CD14-positive monocyte (primary cell): ENCODE results near the gene INIP. TPM values are rescaled to one million over a fixed set of nuclear protein-coding genes. Genes with fewer than 3 reads are reported as not detected.

Source experiments
- DNase-seq, 3 donors: peaks; one replicate each; pipeline ENCODE4 v3.0.0-alpha.2; 2011 to 2022
- H2AFZ ChIP-seq: 2 replicates; pipeline ENCODE4 v1.6.0; 2012; ENCODE audit warnings: mild to moderate bottlenecking, low read depth, low read length, inconsistent platforms; ENCODE audit not compliant: insufficient read depth, poor library complexity, severe bottlenecking
- H3K27ac ChIP-seq, 2 donors: 1 replicate in 1 of 2; 2 replicates in 1 of 2; pipeline ENCODE4 v1.5.1; 2012 to 2013; ENCODE audit warnings: low read length in 2 of 2, control low read depth in 1 of 2, inconsistent platforms in 1 of 2, low read depth in 1 of 2, mild to moderate bottlenecking in 1 of 2
- H3K27me3 ChIP-seq, 2 donors: one replicate each; pipeline versions ENCODE4 v1.6.0 to v1.6.1; 2011 to 2013; ENCODE audit warnings: low read length in 2 of 2; ENCODE audit not compliant: control insufficient read depth in 2 of 2, insufficient read depth in 2 of 2
- H3K36me3 ChIP-seq, 2 donors: replicated peaks in 1 of 2; 1 replicate in 1 of 2; 2 replicates in 1 of 2; pipeline versions ENCODE4 v1.5.1 to v1.6.1; 2012 to 2013; ENCODE audit warnings: low read length in 2 of 2, control low read depth in 1 of 2, inconsistent platforms in 1 of 2, mild to moderate bottlenecking in 1 of 2; ENCODE audit not compliant: insufficient read depth in 2 of 2, control insufficient read depth in 1 of 2
- H3K4me1 ChIP-seq, 2 donors: 1 replicate in 1 of 2; 2 replicates in 1 of 2; pipeline versions ENCODE4 v1.5.1 to v1.6.1; 2012 to 2013; ENCODE audit warnings: low read length in 2 of 2, control low read depth in 1 of 2, inconsistent platforms in 1 of 2, mild to moderate bottlenecking in 1 of 2, moderate library complexity in 1 of 2; ENCODE audit not compliant: insufficient read depth in 2 of 2, control insufficient read depth in 1 of 2
- H3K4me2 ChIP-seq: replicated peaks from 2 replicates; pipeline ENCODE3; 2012; ENCODE audit warnings: low read length, moderate library complexity, mild to moderate bottlenecking; ENCODE audit not compliant: poor library complexity, severe bottlenecking; ENCODE audit errors: extremely low read depth
- H3K4me3 ChIP-seq, 3 experiments: fragments of 200-600 bp in 1 of 3; sonication (generic) in 1 of 3; replicated peaks in 1 of 3; 1 replicate in 2 of 3; 2 replicates in 1 of 3; pipeline ENCODE4 v1.5.1; 2011 to 2013; ENCODE audit warnings: low read length in 3 of 3, mild to moderate bottlenecking in 3 of 3, control low read depth in 2 of 3, low read depth in 2 of 3, inconsistent platforms in 1 of 3, moderate library complexity in 1 of 3
- H3K79me2 ChIP-seq: 2 replicates; pipeline ENCODE4 v1.6.0; 2012; ENCODE audit warnings: mild to moderate bottlenecking, control low read depth, inconsistent platforms, low read length, moderate library complexity; ENCODE audit not compliant: insufficient read depth
- H3K9ac ChIP-seq: 2 replicates; pipeline ENCODE4 v1.6.0; 2017; ENCODE audit warnings: low read length, mild to moderate bottlenecking; ENCODE audit not compliant: insufficient read depth, poor library complexity, severe bottlenecking
- H3K9me3 ChIP-seq, 2 donors: replicated peaks in 1 of 2; 1 replicate in 1 of 2; 2 replicates in 1 of 2; pipeline versions ENCODE4 v1.5.1 to v1.6.1; 2012 to 2013; ENCODE audit warnings: low read length in 2 of 2, control low read depth in 1 of 2; ENCODE audit not compliant: control insufficient read depth in 1 of 2, insufficient read depth in 1 of 2
- H4K20me1 ChIP-seq: 2 replicates; pipeline ENCODE4 v1.6.0; 2012; ENCODE audit warnings: mild to moderate bottlenecking, low read length, control low read depth, moderate library complexity; ENCODE audit not compliant: insufficient read depth
- H3K27ac Mint-ChIP-seq, 7 donors: one replicate each; pipeline ENCODE4 v1.8.0; 2020; ENCODE audit warnings: mild to moderate bottlenecking in 7 of 7, mixed read lengths in 7 of 7, moderate library complexity in 6 of 7, inconsistent platforms in 2 of 7
- H3K27me3 Mint-ChIP-seq, 3 donors: one replicate each; pipeline ENCODE4 v1.8.0; 2021 to 2022; ENCODE audit warnings: low read depth in 3 of 3, mild to moderate bottlenecking in 3 of 3, mixed read lengths in 3 of 3, moderate library complexity in 3 of 3, inconsistent platforms in 1 of 3
- H3K36me3 Mint-ChIP-seq, 2 donors: one replicate each; pipeline ENCODE4 v1.8.0; 2020; ENCODE audit warnings: mixed read lengths in 2 of 2, inconsistent platforms in 1 of 2, mild to moderate bottlenecking in 1 of 2
- H3K4me1 Mint-ChIP-seq: one replicate; pipeline ENCODE4 v1.8.0; 2020; ENCODE audit warnings: mild to moderate bottlenecking, mixed read lengths
- H3K4me3 Mint-ChIP-seq, 2 donors: one replicate each; pipeline ENCODE4 v1.8.0; 2020; ENCODE audit warnings: mild to moderate bottlenecking in 2 of 2, mixed read lengths in 2 of 2, moderate library complexity in 1 of 2
- H3K9me3 Mint-ChIP-seq, 7 donors: one replicate each; pipeline ENCODE4 v1.8.0; 2020 to 2022; ENCODE audit warnings: mixed read lengths in 7 of 7, mild to moderate bottlenecking in 6 of 7, moderate library complexity in 6 of 7, inconsistent platforms in 2 of 7
- WGBS: methylation state at CpG from one replicate; pipeline ENCODE4 v1.1.5; 2013; ENCODE audit warnings: missing lambda C conversion rate; ENCODE audit not compliant: insufficient coverage; 5-methylcytosine and 5-hydroxymethylcytosine counted together
- intact Hi-C, 2 donors: fragments of 100-400 bp; cut with micrococcal nuclease; formaldehyde crosslinking; loops; one replicate each; pipeline versions ENCODE4 v1.15.0 to v1.15.1; 2023
- polyA plus RNA-seq, 3 donors: library from polyadenylated mRNA; depleted of rRNA in 1 of 3; unstranded in 2 of 3; stranded (reverse) in 1 of 3; fragments of 300-500 nt in 2 of 3; fragments of >200 nt in 1 of 3; fragmentation: Illumina TruSeq in 2 of 3; gene quantifications; 1 replicate in 2 of 3; 2 replicates in 1 of 3; pipeline ENCODE4 v1.2.3, GENCODE V29; 2012 to 2021
- TF ChIP-seq, protein P1 (sequence below): fragments of 200-600 bp; IDR thresholded peaks from one replicate; pipeline ENCODE4 v1.8.0; 2022; ENCODE audit warnings: antibody characterized with exemption, mild to moderate bottlenecking

INIP gene
- polyA plus RNA-seq, 3 donors: 10.7 to 53.0 (median 49.0) TPM

DNA sequence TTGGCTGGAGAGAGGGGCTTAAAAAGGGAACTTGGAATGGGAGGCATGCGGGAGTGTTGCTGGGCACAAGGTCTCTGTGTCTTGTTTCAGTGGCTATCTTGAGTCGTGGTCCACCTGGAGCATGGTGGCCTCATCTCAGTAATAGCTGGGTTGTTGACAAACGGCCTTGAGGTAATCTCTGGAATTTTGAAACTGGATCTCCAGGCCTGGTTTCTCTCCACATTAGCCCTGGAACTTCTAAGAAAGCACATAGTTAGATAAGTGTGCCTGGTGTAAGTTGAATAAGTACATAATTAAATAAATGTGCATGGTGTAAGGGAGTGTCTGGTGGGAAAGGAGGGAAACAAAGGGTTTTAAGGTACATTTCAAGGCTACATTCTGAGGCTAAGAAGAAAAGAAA is 62.2 kb downstream of the INIP start:
- H3K9ac ChIP-seq: no peak overlapping the region
- WGBS: 100% methylated on average over 3 of the region's 3 CpGs

GRCh38 chr9:112654282-112654681 is 63.6 kb downstream of the INIP start:
- no peaks in the 10 kb centered on the region for H3K27me3 ChIP-seq

More for the DNA sequence above, 62.2 kb downstream of the INIP start:
- Histone ChIP-seq H3K4me3 (no peak overlapping the region), H2AFZ (no peak overlapping the region), H3K79me2 (no peaks in the 10 kb centered on the region), H3K4me2 (no peak overlapping the region), H4K20me1 (no peaks in the 10 kb centered on the region), H3K4me1 (no peaks in the 10 kb centered on the region), H3K27ac (no peak overlapping the region), H3K36me3 (peaks cover 7 to 12% of the 10 kb centered on the region in 2 donors), H3K9me3 (no peaks in the 10 kb centered on the region), H3K27me3 (no peaks in the 10 kb centered on the region)
- TF ChIP-seq, protein P1, sequence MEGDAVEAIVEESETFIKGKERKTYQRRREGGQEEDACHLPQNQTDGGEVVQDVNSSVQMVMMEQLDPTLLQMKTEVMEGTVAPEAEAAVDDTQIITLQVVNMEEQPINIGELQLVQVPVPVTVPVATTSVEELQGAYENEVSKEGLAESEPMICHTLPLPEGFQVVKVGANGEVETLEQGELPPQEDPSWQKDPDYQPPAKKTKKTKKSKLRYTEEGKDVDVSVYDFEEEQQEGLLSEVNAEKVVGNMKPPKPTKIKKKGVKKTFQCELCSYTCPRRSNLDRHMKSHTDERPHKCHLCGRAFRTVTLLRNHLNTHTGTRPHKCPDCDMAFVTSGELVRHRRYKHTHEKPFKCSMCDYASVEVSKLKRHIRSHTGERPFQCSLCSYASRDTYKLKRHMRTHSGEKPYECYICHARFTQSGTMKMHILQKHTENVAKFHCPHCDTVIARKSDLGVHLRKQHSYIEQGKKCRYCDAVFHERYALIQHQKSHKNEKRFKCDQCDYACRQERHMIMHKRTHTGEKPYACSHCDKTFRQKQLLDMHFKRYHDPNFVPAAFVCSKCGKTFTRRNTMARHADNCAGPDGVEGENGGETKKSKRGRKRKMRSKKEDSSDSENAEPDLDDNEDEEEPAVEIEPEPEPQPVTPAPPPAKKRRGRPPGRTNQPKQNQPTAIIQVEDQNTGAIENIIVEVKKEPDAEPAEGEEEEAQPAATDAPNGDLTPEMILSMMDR: no peak
- H3K27me3 Mint-ChIP-seq: peaks cover 0 to 2% (median 0%) of the 10 kb centered on the region in 3 donors
- peaks cover 17 to 20% of the 10 kb centered on the region in 2 donors for H3K36me3 Mint-ChIP-seq
- H3K9me3 Mint-ChIP-seq: peaks cover 0 to 7% (median 5%) of the 10 kb centered on the region in 7 donors
- intact Hi-C loops: no loop called here
- DNase-seq: no peak
- peaks cover 2% of the 10 kb centered on the region for H3K4me1 Mint-ChIP-seq
- H3K4me3 Mint-ChIP-seq: no peak overlapping the region
- H3K27ac Mint-ChIP-seq: no peak overlapping the region

More at GRCh38 chr9:112654282-112654681, 63.6 kb downstream of the INIP start:
- TF ChIP-seq, protein P1: no peak
- no peak overlapping the region for H3K27ac Mint-ChIP-seq
- Histone ChIP-seq H3K4me3 (no peak overlapping the region), H3K9me3 (peaks cover under 1% of the 10 kb centered on the region in 2 donors), H3K27ac (no peak overlapping the region), H3K9ac (no peak overlapping the region), H4K20me1 (no peaks in the 10 kb centered on the region), H3K4me1 (no peaks in the 10 kb centered on the region), H3K4me2 (no peak overlapping the region), H2AFZ (no peak overlapping the region), H3K36me3 (peaks cover 3% of the 10 kb centered on the region in 2 donors), H3K79me2 (no peaks in the 10 kb centered on the region)
- 100% methylated on average over 4 of the region's 5 CpGs for WGBS
- H3K4me1 Mint-ChIP-seq: peaks cover 2% of the 10 kb centered on the region
- intact Hi-C loops: no loop called here
- peaks cover 2 to 19% (median 11%) of the 10 kb centered on the region in 7 donors for H3K9me3 Mint-ChIP-seq
- peaks cover 7 to 14% of the 10 kb centered on the region in 2 donors for H3K36me3 Mint-ChIP-seq
- no peak for DNase-seq
- H3K4me3 Mint-ChIP-seq: no peak overlapping the region
- peaks cover 0 to 2% (median 0%) of the 10 kb centered on the region in 3 donors for H3K27me3 Mint-ChIP-seq
